HEK293 (cell line): ENCODE results near the gene TAS2R42.

Experiments
- ELK4 ChIP-seq: IDR thresholded peaks from 2 replicates; pipeline ENCODE4 v1.6.1; 2011; ENCODE audit warnings: mild to moderate bottlenecking, low read depth, low read length, borderline replicate concordance
- HOXD13 ChIP-seq: sonication (generic); formaldehyde crosslinking; IDR thresholded peaks from 2 replicates; pipeline ENCODE4 v1.8.0; 2022; ENCODE audit warnings: missing genetic modification reagents, borderline replicate concordance
- KLF16 ChIP-seq: fragments of 450-650 bp; formaldehyde crosslinking; IDR thresholded peaks from 2 replicates; pipeline ENCODE4 v1.5.1; 2017; ENCODE audit warnings: missing biosample characterization, missing genetic modification characterization
- REST ChIP-seq: fragments of 450-650 bp; formaldehyde crosslinking; IDR thresholded peaks from 2 replicates; pipeline ENCODE4 v1.5.1; 2016; ENCODE audit warnings: missing biosample characterization, missing genetic modification characterization
- ZBTB26 ChIP-seq: fragments of 450-650 bp; formaldehyde crosslinking; optimal IDR thresholded peaks from 2 replicates; pipeline ENCODE3; 2016; ENCODE audit warnings: missing biosample characterization, mild to moderate bottlenecking, missing genetic modification characterization
- ZNF398 ChIP-seq: fragments of 450-650 bp; formaldehyde crosslinking; IDR thresholded peaks from 2 replicates; pipeline ENCODE4 v1.5.1; 2017; ENCODE audit warnings: missing biosample characterization, missing genetic modification characterization
- ZSCAN18 ChIP-seq: fragments of 450-650 bp; formaldehyde crosslinking; IDR thresholded peaks from 2 replicates; pipeline ENCODE4 v1.5.1; 2016; ENCODE audit warnings: missing biosample characterization, missing genetic modification characterization
- TF ChIP-seq, protein P1 (sequence below): fragments of 450-650 bp; formaldehyde crosslinking; IDR thresholded peaks from 2 replicates; pipeline ENCODE4 v1.5.1; 2016; ENCODE audit warnings: missing biosample characterization, missing genetic modification characterization

DNA sequence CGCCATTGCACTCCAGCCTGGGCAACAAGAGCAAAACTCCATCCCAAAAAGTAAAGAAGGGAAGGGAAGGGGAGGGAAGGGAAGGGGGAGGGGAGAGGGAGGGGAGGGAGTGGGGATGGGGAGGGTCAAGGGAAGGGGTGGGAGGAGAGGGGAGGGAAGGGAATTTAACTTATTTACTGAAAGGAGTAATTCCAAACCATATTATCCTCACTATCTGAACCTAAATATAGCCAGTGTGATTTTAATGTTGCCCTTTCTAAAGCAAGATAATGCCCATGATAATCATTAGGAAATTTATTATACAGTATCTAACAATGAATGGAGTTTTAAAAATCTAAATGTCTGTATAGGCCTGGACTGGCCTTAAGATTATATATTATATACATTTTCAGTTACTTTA is 8.5 kb downstream of the TAS2R42 start:
- TF ChIP-seq, protein P1, sequence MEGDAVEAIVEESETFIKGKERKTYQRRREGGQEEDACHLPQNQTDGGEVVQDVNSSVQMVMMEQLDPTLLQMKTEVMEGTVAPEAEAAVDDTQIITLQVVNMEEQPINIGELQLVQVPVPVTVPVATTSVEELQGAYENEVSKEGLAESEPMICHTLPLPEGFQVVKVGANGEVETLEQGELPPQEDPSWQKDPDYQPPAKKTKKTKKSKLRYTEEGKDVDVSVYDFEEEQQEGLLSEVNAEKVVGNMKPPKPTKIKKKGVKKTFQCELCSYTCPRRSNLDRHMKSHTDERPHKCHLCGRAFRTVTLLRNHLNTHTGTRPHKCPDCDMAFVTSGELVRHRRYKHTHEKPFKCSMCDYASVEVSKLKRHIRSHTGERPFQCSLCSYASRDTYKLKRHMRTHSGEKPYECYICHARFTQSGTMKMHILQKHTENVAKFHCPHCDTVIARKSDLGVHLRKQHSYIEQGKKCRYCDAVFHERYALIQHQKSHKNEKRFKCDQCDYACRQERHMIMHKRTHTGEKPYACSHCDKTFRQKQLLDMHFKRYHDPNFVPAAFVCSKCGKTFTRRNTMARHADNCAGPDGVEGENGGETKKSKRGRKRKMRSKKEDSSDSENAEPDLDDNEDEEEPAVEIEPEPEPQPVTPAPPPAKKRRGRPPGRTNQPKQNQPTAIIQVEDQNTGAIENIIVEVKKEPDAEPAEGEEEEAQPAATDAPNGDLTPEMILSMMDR (tag by site-specific recombination) = no peak
- TF ChIP-seq ZSCAN18 (tag by site-specific recombination) (no peak), KLF16 (no peak), ZNF398 (no peak), REST (tag by site-specific recombination) (no peak), HOXD13 (CRISPR knock-in tag) (no peak), ZBTB26 (tag by site-specific recombination) (no peak), ELK4 (no peak)
